ENCODE results near the gene CACHD1. TPM values are rescaled to one million over a fixed set of nuclear protein-coding genes. Genes with fewer than 3 reads are reported as not detected.

CACHD1 gene
- total and polyA plus RNA-seq, 2 of the 8 experiments (the other 6 are each of a cell fraction or from before 2014, with no cell fraction given): 22.2 to 42.5 TPM

- 0 out of 2 replicates have a peak, but pooled peaks have one; percentile 62 for TF ChIP-seq TCF12 (IDR thresholded peaks at IDR 0.05; ENCODE audit: low read depth, low read length)
- no peak for TF ChIP-seq SUZ12 (IDR thresholded peaks at IDR 0.05; ENCODE audit: low read length)
- no peak for TF ChIP-seq ZNF274 (IDR thresholded peaks at IDR 0.05; ENCODE audit: borderline replicate concordance, extremely low read depth, low read length)
- no peak for TF ChIP-seq CBX5 (IDR thresholded peaks at IDR 0.05; ENCODE audit: low read depth, low read length)
- TF ChIP-seq SP1 (IDR thresholded peaks at IDR 0.05; ENCODE audit: low read depth, low read length): peak; percentile 75
- TF ChIP-seq NRF1 (IDR thresholded peaks at IDR 0.05; ENCODE audit: low read depth, low read length): no peak
- TF ChIP-seq POLR2A (IDR thresholded peaks at IDR 0.05; ENCODE audit: control extremely low read depth in 1 of 2, low read depth in 2 of 2, low read length in 2 of 2): no peak
- TF ChIP-seq SIRT6 (IDR thresholded peaks at IDR 0.05; ENCODE audit: low read length): no peak
- TF ChIP-seq CHD1 (IDR thresholded peaks at IDR 0.05; ENCODE audit: low read depth, low read length): no peak
- TF ChIP-seq CTBP2 (IDR thresholded peaks at IDR 0.05; ENCODE audit: borderline replicate concordance, insufficient read depth, insufficient read length, low read length): no peak
- no peak for TF ChIP-seq HDAC6 (IDR thresholded peaks at IDR 0.05; ENCODE audit: low read depth, low read length)
- TF ChIP-seq RBBP5 (IDR thresholded peaks at IDR 0.05; ENCODE audit: borderline replicate concordance, low read depth, low read length): no peak
- TF ChIP-seq CTCF (IDR thresholded peaks at IDR 0.05; ENCODE audit: control extremely low read depth in 1 of 3, insufficient read depth in 1 of 3, low read depth in 1 of 3, low read length in 3 of 3): no peak
- TF ChIP-seq EZH2 (IDR thresholded peaks at IDR 0.05; ENCODE audit: low read depth, low read length, severe bottlenecking): no peak
- TF ChIP-seq EP300 (IDR thresholded peaks at IDR 0.05; ENCODE audit: borderline replicate concordance in 1 of 2, low read depth in 2 of 2, low read length in 2 of 2): peak in 1 of 2 experiments; percentile 11; a peak in 1 of 3 replicates
- TF ChIP-seq SP4 (IDR thresholded peaks at IDR 0.05; ENCODE audit: low read length): no peak
- 0 out of 2 replicates have a peak, but pooled peaks have one; percentile 2 for TF ChIP-seq MAFK (IDR thresholded peaks at IDR 0.05; ENCODE audit: low read depth, low read length)
- no peak for TF ChIP-seq RXRA (IDR thresholded peaks at IDR 0.05; ENCODE audit: insufficient read depth, low read depth, low read length)
- TF ChIP-seq CHD2 (IDR thresholded peaks at IDR 0.05; ENCODE audit: low read length): no peak; the same call in 1 of the 2 replicates
- no peak for TF ChIP-seq TBP (IDR thresholded peaks at IDR 0.05; ENCODE audit: low read depth, low read length)
- peak; percentile 88 for TF ChIP-seq YY1 (IDR thresholded peaks at IDR 0.05; ENCODE audit: low read depth, low read length)
- no peak for TF ChIP-seq GABPA (IDR thresholded peaks at IDR 0.05; ENCODE audit: borderline replicate concordance, insufficient read depth, low read length)
- no peak for TF ChIP-seq FOSL1 (IDR thresholded peaks at IDR 0.05; ENCODE audit: insufficient read depth, low read depth, low read length)
- peak in 1 of 2 experiments; percentile 86; a peak in 2 of 4 replicates for TF ChIP-seq SIN3A (conservative IDR thresholded peaks at IDR 0.05 in 1 of 2, IDR thresholded peaks at IDR 0.05 in 1 of 2; ENCODE audit: low read depth in 1 of 2, low read length in 2 of 2)
These were observed 2.9 kb downstream of the CACHD1 start (continued) for GRCh38 chr1:64472805-64473204.

All from H1 (cell line).